Smooth muscle cell (in vitro differentiated cells): Measurements from ENCODE around the gene LCOR. TPM values are rescaled to one million over a fixed set of nuclear protein-coding genes. Genes with fewer than 3 reads are reported as not detected.

Experiments used
- DNase-seq: peaks from one replicate; lab custom pipeline; 2025; ENCODE audit not compliant: unreplicated experiment; lab: John Stamatoyannopoulos, UW
- H2AFZ ChIP-seq: fragments of 200-600 bp; sonication (generic); 2 replicates; pipeline ENCODE4 v1.6.0; 2016; ENCODE audit warnings: antibody characterized with exemption, low read depth, mild to moderate bottlenecking
- H3F3A ChIP-seq: fragments of 200-600 bp; sonication (generic); 2 replicates; pipeline ENCODE4 v1.6.0; 2017; ENCODE audit warnings: antibody characterized with exemption, low read depth
- H3K27ac ChIP-seq: fragments of 200-600 bp; sonication (generic); 2 replicates; pipeline ENCODE4 v1.5.1; 2016; ENCODE audit warnings: low read depth, mild to moderate bottlenecking
- H3K27me3 ChIP-seq: fragments of 200-600 bp; sonication (generic); 2 replicates; pipeline ENCODE4 v1.6.1; 2016; ENCODE audit warnings: low read depth, mild to moderate bottlenecking
- H3K36me3 ChIP-seq: fragments of 200-600 bp; sonication (generic); 2 replicates; pipeline ENCODE4 v1.5.1; 2016; ENCODE audit warnings: low read depth
- H3K4me1 ChIP-seq: fragments of 200-600 bp; sonication (generic); 2 replicates; pipeline ENCODE4 v1.5.1; 2016; ENCODE audit warnings: low read depth
- H3K4me2 ChIP-seq: fragments of 200-600 bp; sonication (generic); 2 replicates; pipeline ENCODE4 v1.6.0; 2016; ENCODE audit warnings: mild to moderate bottlenecking
- H3K4me3 ChIP-seq: fragments of 200-600 bp; sonication (generic); 2 replicates; pipeline ENCODE4 v1.5.1; 2016; ENCODE audit warnings: mild to moderate bottlenecking
- H3K79me2 ChIP-seq: fragments of 200-600 bp; sonication (generic); 2 replicates; pipeline ENCODE4 v1.6.0; 2016; ENCODE audit warnings: low read depth, mild to moderate bottlenecking
- H3K9ac ChIP-seq: fragments of 200-600 bp; sonication (generic); 2 replicates; pipeline ENCODE4 v1.6.0; 2016; ENCODE audit warnings: low read depth
- H3K9me3 ChIP-seq: fragments of 200-600 bp; sonication (generic); replicated peaks from 2 replicates; pipeline ENCODE4 v1.5.1; 2016; ENCODE audit warnings: low read depth
- H4K20me1 ChIP-seq: fragments of 200-600 bp; sonication (generic); 2 replicates; pipeline ENCODE4 v1.6.0; 2016; ENCODE audit warnings: low read depth
- CTCF ChIP-seq: fragments of 200-600 bp; sonication (generic); IDR thresholded peaks from 2 replicates; pipeline ENCODE4 v1.5.1; 2017; ENCODE audit warnings: borderline replicate concordance, mild to moderate bottlenecking, antibody characterized with exemption; ENCODE audit not compliant: insufficient read depth, poor library complexity, severe bottlenecking
- WGBS: methylation state at CpG from one replicate; pipeline ENCODE4 v1.1.7; 2016; ENCODE audit warnings: low lambda C conversion rate; 5-methylcytosine and 5-hydroxymethylcytosine counted together
- polyA plus RNA-seq: library from polyadenylated mRNA; unstranded; fragments of >200 nt; fragmentation: Nextera tagmentation; extraction: Ambion mirVana; gene quantifications from 2 replicates; pipeline ENCODE4 v1.2.1, GENCODE V29; 2016
- total RNA-seq: library from RNA; depleted of rRNA; stranded (reverse); fragments of >200 nt; gene quantifications from 2 replicates; pipeline ENCODE4 v1.2.3, GENCODE V29; 2014

The LCOR gene
- total and polyA plus RNA-seq, 2 experiments from 2014 or later, result 10.6 to 27.8 TPM

GRCh38 chr10:97007417-97007816 lies 175.3 kb downstream of the LCOR start:
- no peaks in the 10 kb centered on the region for H3K4me1 ChIP-seq
- H3K79me2 ChIP-seq, result no peaks in the 10 kb centered on the region
- DNase-seq, result no peak
- 98% methylated on average over 1 of the region's 1 CpG for WGBS
- no peaks in the 10 kb centered on the region for H3F3A ChIP-seq
- no peak overlapping the region for H3K9ac ChIP-seq
- H3K27me3 ChIP-seq, result no peaks in the 10 kb centered on the region
- H3K36me3 ChIP-seq, result no peaks in the 10 kb centered on the region
- TF ChIP-seq CTCF, result no peak
- no peaks in the 10 kb centered on the region for H3K9me3 ChIP-seq
- no peak overlapping the region for H2AFZ ChIP-seq
- no peak overlapping the region for H3K27ac ChIP-seq
- no peak overlapping the region for H3K4me3 ChIP-seq
- no peak overlapping the region for H3K4me2 ChIP-seq
- H4K20me1 ChIP-seq, result no peaks in the 10 kb centered on the region

- H3K27ac ChIP-seq, result no peak overlapping the region
- H3F3A ChIP-seq, result no peaks in the 10 kb centered on the region
- no peaks in the 10 kb centered on the region for H3K4me1 ChIP-seq
- H3K9me3 ChIP-seq, result no peaks in the 10 kb centered on the region
- H3K79me2 ChIP-seq, result no peaks in the 10 kb centered on the region
- no peak overlapping the region for H3K4me3 ChIP-seq
- no peaks in the 10 kb centered on the region for H3K27me3 ChIP-seq
- TF ChIP-seq CTCF, result no peak
- no peak overlapping the region for H2AFZ ChIP-seq
- H3K9ac ChIP-seq, result no peak overlapping the region
- H4K20me1 ChIP-seq, result no peaks in the 10 kb centered on the region
- no peaks in the 10 kb centered on the region for H3K36me3 ChIP-seq
- WGBS, result 89% methylated on average over 4 of the region's 4 CpGs
- DNase-seq, result no peak
- no peak overlapping the region for H3K4me2 ChIP-seq
Observed at GRCh38 chr10:97010695-97011206, 178.7 kb downstream of the LCOR start.

DNA sequence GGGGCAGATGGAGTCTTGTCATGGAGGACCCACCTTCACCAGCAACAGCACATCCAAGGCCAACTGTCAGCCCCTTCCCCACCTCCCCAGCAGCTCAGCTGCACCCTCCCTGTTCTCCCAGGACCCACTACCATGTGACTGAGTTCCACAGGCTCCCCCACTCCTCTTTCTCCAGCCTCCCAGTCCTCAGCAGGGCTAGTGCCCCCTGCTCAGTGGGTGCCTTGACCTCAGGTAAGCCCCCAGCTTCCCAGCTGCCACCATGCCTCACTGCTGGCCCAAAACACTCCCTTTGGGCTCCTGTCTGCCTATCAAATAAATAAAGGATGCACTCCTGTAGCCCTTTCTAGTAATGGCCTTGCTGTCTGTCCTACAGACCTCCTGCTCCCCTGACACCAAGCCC lies 179.3 kb downstream of the LCOR start:
- H3K79me2 ChIP-seq, result no peaks in the 10 kb centered on the region
- TF ChIP-seq CTCF, result no peak
- H3K4me1 ChIP-seq, result no peaks in the 10 kb centered on the region
- no peak overlapping the region for H2AFZ ChIP-seq
- no peak overlapping the region for H3K4me2 ChIP-seq
- DNase-seq, result no peak
- H3K9me3 ChIP-seq, result no peaks in the 10 kb centered on the region
- no peak overlapping the region for H3K4me3 ChIP-seq
- no peak overlapping the region for H3K27ac ChIP-seq
- no peaks in the 10 kb centered on the region for H3F3A ChIP-seq
- H4K20me1 ChIP-seq, result no peaks in the 10 kb centered on the region
- H3K36me3 ChIP-seq, result no peaks in the 10 kb centered on the region
- no peak overlapping the region for H3K9ac ChIP-seq
- no peaks in the 10 kb centered on the region for H3K27me3 ChIP-seq

GRCh38 chr10:97012470-97012869 lies 180.4 kb downstream of the LCOR start:
- Histone ChIP-seq H3K27ac (no peak overlapping the region), H3K4me3 (no peak overlapping the region), H2AFZ (no peak overlapping the region), H3K36me3 (no peaks in the 10 kb centered on the region), H3K9me3 (no peaks in the 10 kb centered on the region), H3K4me2 (no peak overlapping the region), H3F3A (no peaks in the 10 kb centered on the region), H3K79me2 (no peaks in the 10 kb centered on the region), H3K27me3 (no peaks in the 10 kb centered on the region), H3K9ac (no peak overlapping the region), H4K20me1 (no peaks in the 10 kb centered on the region), H3K4me1 (no peaks in the 10 kb centered on the region)
- no peak for DNase-seq
- WGBS, result 92% methylated on average over 8 of the region's 8 CpGs
- no peak for TF ChIP-seq CTCF
